Measurements from ENCODE around the gene BRF1.

The BRF1 gene

GRCh38 chr14:105168979-105169507 is 131.8 kb downstream of the BRF1 start:
- H3K4me3 ChIP-seq (ENCODE audit: control insufficient read depth, low read depth, low read length), result no peak overlapping the region
- DNase-seq (ENCODE audit: low read depth), result no peak
- peak; percentile 23 for TF ChIP-seq CTCF (conservative IDR thresholded peaks at IDR 0.05; ENCODE audit: control insufficient read depth, insufficient read depth, low read depth, low read length)

- DNase-seq (ENCODE audit: low read depth), result no peak
- no peak within 1 kb of the TSS for H3K4me3 ChIP-seq (ENCODE audit: control insufficient read depth, low read depth, low read length)
- no peak for TF ChIP-seq CTCF (conservative IDR thresholded peaks at IDR 0.05; ENCODE audit: control insufficient read depth, insufficient read depth, low read depth, low read length)
Measured at GRCh38 chr14:105168496-105168978, 132.3 kb downstream of the BRF1 start, which contains the start of gene JAG2. Gene JAG2 (minus strand): TSS chr14:105168776. CDS start chr14:105168420, 356 bp downstream.

- no peak for DNase-seq (ENCODE audit: low read depth)
- no peak overlapping the region for H3K4me3 ChIP-seq (ENCODE audit: control insufficient read depth, low read depth, low read length)
- TF ChIP-seq CTCF (conservative IDR thresholded peaks at IDR 0.05; ENCODE audit: control insufficient read depth, insufficient read depth, low read depth, low read length), result no peak
Measured at GRCh38 chr14:105168093-105168420, 132.7 kb downstream of the BRF1 start.

- no peak for DNase-seq (ENCODE audit: low read depth)
- TF ChIP-seq CTCF (conservative IDR thresholded peaks at IDR 0.05; ENCODE audit: control insufficient read depth, insufficient read depth, low read depth, low read length), result no peak
- no peak overlapping the region for H3K4me3 ChIP-seq (ENCODE audit: control insufficient read depth, low read depth, low read length)
Measured at GRCh38 chr14:105167303-105168092, 133.3 kb downstream of the BRF1 start.

- no peak for DNase-seq (ENCODE audit: low read depth)
- no peak for TF ChIP-seq CTCF (conservative IDR thresholded peaks at IDR 0.05; ENCODE audit: control insufficient read depth, insufficient read depth, low read depth, low read length)
- no peak overlapping the region for H3K4me3 ChIP-seq (ENCODE audit: control insufficient read depth, low read depth, low read length)
Measured at GRCh38 chr14:105166571-105167302, 134.1 kb downstream of the BRF1 start.

- no peak for DNase-seq (ENCODE audit: low read depth)
- no peak for TF ChIP-seq CTCF (conservative IDR thresholded peaks at IDR 0.05; ENCODE audit: control insufficient read depth, insufficient read depth, low read depth, low read length)
- H3K4me3 ChIP-seq (ENCODE audit: control insufficient read depth, low read depth, low read length), result no peak overlapping the region
Measured at GRCh38 chr14:105165761-105166485, 134.9 kb downstream of the BRF1 start.

Data from fibroblast of mammary gland (primary cell).